NCI-H2029 treated with DMSO at 0.1 percent for 48 hours (cell line): Measurements from ENCODE around the gene CACNA1E.
A peak's percentile ranks its signal among the peaks of the same experiment; 100 is the strongest.

Experiments used
- DNase-seq: peaks from one replicate; lab custom pipeline; 2025; lab: John Stamatoyannopoulos, UW

CACNA1E gene

GRCh38 chr1:181483285-181484195, at the start of gene CACNA1E:
TSS of gene CACNA1E (plus strand) at chr1:181483517. CDS start at chr1:181483745, 228 bp downstream.
- no peak for DNase-seq

- no peak for DNase-seq
These were observed 49.4 kb upstream of the CACNA1E start for GRCh38 chr1:181433931-181434330.

- DNase-seq, result no peak
These were observed 45.3 kb upstream of the CACNA1E start for GRCh38 chr1:181438013-181438412.

- DNase-seq, result no peak
These were observed 42.8 kb upstream of the CACNA1E start for GRCh38 chr1:181440510-181440909.

GRCh38 chr1:181442181-181442525, 41.2 kb upstream of the CACNA1E start:
- no peak for DNase-seq

GRCh38 chr1:181443231-181443853, 40.0 kb upstream of the CACNA1E start:
- DNase-seq, result no peak

- no peak for DNase-seq
These were observed 37.9 kb upstream of the CACNA1E start for GRCh38 chr1:181445436-181445835.

- no peak for DNase-seq
These were observed 34.9 kb upstream of the CACNA1E start for GRCh38 chr1:181448461-181448860.

- no peak for DNase-seq
These were observed 31.6 kb upstream of the CACNA1E start for GRCh38 chr1:181451661-181452230.

- DNase-seq, result no peak
These were observed 30.6 kb upstream of the CACNA1E start for GRCh38 chr1:181452746-181453145.

GRCh38 chr1:181453541-181454201, 29.6 kb upstream of the CACNA1E start:
- DNase-seq, result no peak

- no peak for DNase-seq
These were observed 26.8 kb upstream of the CACNA1E start for GRCh38 chr1:181456551-181456950.

- no peak for DNase-seq
These were observed 24.9 kb upstream of the CACNA1E start for GRCh38 chr1:181458419-181458818.

- DNase-seq, result no peak
These were observed 24.2 kb upstream of the CACNA1E start for GRCh38 chr1:181459067-181459466.

- no peak for DNase-seq
These were observed 13.5 kb upstream of the CACNA1E start for GRCh38 chr1:181469829-181470228.

- no peak for DNase-seq
These were observed 7.7 kb upstream of the CACNA1E start for GRCh38 chr1:181475580-181475979.

- DNase-seq, result no peak
These were observed 6.7 kb upstream of the CACNA1E start for GRCh38 chr1:181476581-181476980.

GRCh38 chr1:181478306-181478705, 5.0 kb upstream of the CACNA1E start:
- DNase-seq, result no peak

- peak; percentile 3 for DNase-seq
These were observed 4.1 kb upstream of the CACNA1E start for GRCh38 chr1:181479137-181479745.

- DNase-seq, result no peak
These were observed 1.3 kb upstream of the CACNA1E start for GRCh38 chr1:181482001-181482430.

- no peak for DNase-seq
These were observed 614 bp upstream of the CACNA1E start for GRCh38 chr1:181482521-181483284.
